Measurements from ENCODE around the gene ARL14EP. TPM values are rescaled to one million over a fixed set of nuclear protein-coding genes. Genes with fewer than 3 reads are reported as not detected.

The ARL14EP gene
- total RNA-seq, 2 donors from 2014 or later: 25.0 to 27.2 TPM

- Mint-ChIP-seq H3K4me1 (ENCODE audit: low read depth in 2 of 2) (no peaks in the 10 kb centered on the region), H3K27me3 (peaks cover 7 to 11% of the 10 kb centered on the region in 2 donors), H3K9me3 (peaks cover 6% of the 10 kb centered on the region), H3K4me3 (no peak overlapping the region), H3K27ac (no peak overlapping the region), H3K36me3 (no peaks in the 10 kb centered on the region)
- ATAC-seq: no peak
- DNase-seq (ENCODE audit: low spot score): no peak
Measured at GRCh38 chr11:30370164-30370563, 47.3 kb downstream of the ARL14EP start.

GRCh38 chr11:30377347-30377746 is 54.4 kb downstream of the ARL14EP start:
- Mint-ChIP-seq H3K9me3 (no peaks in the 10 kb centered on the region), H3K4me3 (no peak overlapping the region), H3K27me3 (peaks cover 3 to 7% of the 10 kb centered on the region in 2 donors), H3K36me3 (no peaks in the 10 kb centered on the region), H3K4me1 (ENCODE audit: low read depth in 2 of 2) (no peaks in the 10 kb centered on the region), H3K27ac (no peak overlapping the region)
- DNase-seq (ENCODE audit: low spot score): no peak
- no peak for ATAC-seq

- Mint-ChIP-seq H3K27ac (no peak overlapping the region), H3K27me3 (peaks cover 3 to 7% of the 10 kb centered on the region in 2 donors), H3K4me1 (ENCODE audit: low read depth in 2 of 2) (no peaks in the 10 kb centered on the region), H3K9me3 (no peaks in the 10 kb centered on the region), H3K36me3 (no peaks in the 10 kb centered on the region), H3K4me3 (no peak overlapping the region)
- ATAC-seq (no peak), DNase-seq (ENCODE audit: low spot score) (no peak)
Measured at GRCh38 chr11:30380846-30381245, 57.9 kb downstream of the ARL14EP start.

GRCh38 chr11:30381879-30382278 is 59.0 kb downstream of the ARL14EP start:
- DNase-seq (ENCODE audit: low spot score): no peak
- ATAC-seq: no peak
- no peaks in the 10 kb centered on the region for H3K9me3 Mint-ChIP-seq
- H3K36me3 Mint-ChIP-seq: no peaks in the 10 kb centered on the region
- H3K27ac Mint-ChIP-seq: no peak overlapping the region
- H3K4me3 Mint-ChIP-seq: no peak overlapping the region
- H3K4me1 Mint-ChIP-seq (ENCODE audit: low read depth in 2 of 2): no peaks in the 10 kb centered on the region
- H3K27me3 Mint-ChIP-seq: peaks cover 3 to 7% of the 10 kb centered on the region in 2 donors

Other genes with a start within 250 kb of the ARL14EP start
- not detected for gene FSHB, start 92.1 kb upstream of the ARL14EP start, total RNA-seq

All from natural killer cell treated with Interleukin-12 subunit alpha and Interleukin-12 subunit beta and Interleukin-15 and Interleukin-18, amount 100 ng/mL, for 72 hours (primary cell).